ENCODE results near the gene PDE4DIP. TPM values are rescaled to one million over a fixed set of nuclear protein-coding genes. Genes with fewer than 3 reads are reported as not detected.
"Not testable (repeated sequence)": the region's sequence is repeated elsewhere in the genome, so short reads cannot be mapped to it uniquely, and the experiment has no call there.

Gene PDE4DIP
- total RNA-seq, 1 donor from 2014 or later, result 136 TPM

DNA sequence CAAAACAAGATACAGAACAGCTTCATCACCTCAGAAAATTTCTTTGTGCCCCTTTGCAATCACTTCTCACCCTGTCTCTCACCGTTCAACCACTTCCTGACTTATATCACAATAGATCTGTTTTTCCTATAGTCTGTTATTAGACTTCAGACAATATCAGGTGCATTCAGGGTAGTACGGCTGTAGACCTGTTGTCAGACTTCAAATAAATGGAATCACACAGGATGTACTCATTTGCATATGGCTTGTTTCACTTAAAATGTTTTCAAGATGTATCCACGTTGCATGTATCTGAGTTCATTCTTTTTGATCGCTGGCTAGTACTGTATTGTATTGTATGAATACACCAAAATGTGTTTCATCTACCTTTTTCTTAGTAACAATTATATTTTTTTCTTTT is 104.5 kb downstream of the PDE4DIP start:
- H3K36me3 Mint-ChIP-seq (ENCODE audit: low read depth); H3K4me3 Mint-ChIP-seq (ENCODE audit: unreplicated experiment); DNase-seq (ENCODE audit: low spot score); H3K27me3 Mint-ChIP-seq (ENCODE audit: low read depth); H3K9me3 Mint-ChIP-seq (ENCODE audit: low read depth); H3K27ac Mint-ChIP-seq (ENCODE audit: unreplicated experiment): not testable (repeated sequence)
- peaks cover 11% of the 10 kb centered on the region for H3K4me1 Mint-ChIP-seq (ENCODE audit: low read depth)

DNA sequence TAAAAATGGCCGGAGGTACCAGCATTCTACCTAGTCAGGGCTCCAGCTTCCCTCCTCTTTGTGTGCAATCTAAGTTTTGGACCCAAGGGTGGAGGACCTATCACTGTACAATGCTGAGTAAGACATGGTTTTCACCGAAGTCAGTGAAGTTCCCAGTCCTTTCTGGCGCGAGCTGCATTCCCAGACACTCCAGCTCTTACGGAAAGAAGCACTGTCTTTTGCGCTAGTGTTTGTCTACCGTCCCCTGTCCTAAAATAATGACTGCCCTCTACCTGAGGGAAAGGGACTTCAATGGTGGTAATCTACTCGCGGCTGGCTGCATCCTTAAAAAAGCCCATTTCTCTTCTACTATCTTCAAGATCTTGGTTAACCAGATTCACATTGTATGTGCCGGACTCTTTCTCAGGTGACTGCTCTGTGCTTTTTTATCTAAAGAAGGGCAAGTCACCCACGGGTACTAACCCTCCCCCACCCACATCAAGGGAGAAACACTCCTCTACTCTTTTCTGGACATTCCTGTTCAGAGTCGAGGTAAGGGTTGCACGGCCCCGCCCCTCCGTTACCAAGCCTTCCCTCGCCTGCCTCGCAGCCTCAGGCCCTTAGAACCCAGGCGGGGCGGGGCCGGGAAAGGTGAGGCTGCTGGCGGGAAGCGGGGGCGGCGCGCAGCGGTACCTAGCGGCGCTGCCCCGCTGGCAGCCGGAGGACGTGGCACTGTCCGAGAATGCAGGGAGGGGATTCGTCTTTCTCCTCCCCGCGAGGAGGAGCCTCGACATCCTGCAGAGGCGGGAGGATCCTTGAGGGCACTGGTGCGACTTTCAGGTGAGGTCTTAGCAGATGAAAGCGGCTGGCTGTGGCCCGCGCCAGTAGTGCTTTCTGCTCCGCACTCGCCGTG is 107.4 kb downstream of the PDE4DIP start:
- not testable (repeated sequence) for H3K36me3 Mint-ChIP-seq (ENCODE audit: low read depth); H3K9me3 Mint-ChIP-seq (ENCODE audit: low read depth); H3K27me3 Mint-ChIP-seq (ENCODE audit: low read depth)
- peak; percentile 59 for DNase-seq (ENCODE audit: low spot score)
- Mint-ChIP-seq H3K27ac (ENCODE audit: unreplicated experiment) (peak overlapping the region; percentile 99), H3K4me1 (ENCODE audit: low read depth) (peaks cover 15% of the 10 kb centered on the region), H3K4me3 (ENCODE audit: unreplicated experiment) (peak overlapping the region; percentile 92)
- TF ChIP-seq, protein P1, sequence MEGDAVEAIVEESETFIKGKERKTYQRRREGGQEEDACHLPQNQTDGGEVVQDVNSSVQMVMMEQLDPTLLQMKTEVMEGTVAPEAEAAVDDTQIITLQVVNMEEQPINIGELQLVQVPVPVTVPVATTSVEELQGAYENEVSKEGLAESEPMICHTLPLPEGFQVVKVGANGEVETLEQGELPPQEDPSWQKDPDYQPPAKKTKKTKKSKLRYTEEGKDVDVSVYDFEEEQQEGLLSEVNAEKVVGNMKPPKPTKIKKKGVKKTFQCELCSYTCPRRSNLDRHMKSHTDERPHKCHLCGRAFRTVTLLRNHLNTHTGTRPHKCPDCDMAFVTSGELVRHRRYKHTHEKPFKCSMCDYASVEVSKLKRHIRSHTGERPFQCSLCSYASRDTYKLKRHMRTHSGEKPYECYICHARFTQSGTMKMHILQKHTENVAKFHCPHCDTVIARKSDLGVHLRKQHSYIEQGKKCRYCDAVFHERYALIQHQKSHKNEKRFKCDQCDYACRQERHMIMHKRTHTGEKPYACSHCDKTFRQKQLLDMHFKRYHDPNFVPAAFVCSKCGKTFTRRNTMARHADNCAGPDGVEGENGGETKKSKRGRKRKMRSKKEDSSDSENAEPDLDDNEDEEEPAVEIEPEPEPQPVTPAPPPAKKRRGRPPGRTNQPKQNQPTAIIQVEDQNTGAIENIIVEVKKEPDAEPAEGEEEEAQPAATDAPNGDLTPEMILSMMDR (IDR thresholded peaks at IDR 0.05), result peak; percentile 45

DNA sequence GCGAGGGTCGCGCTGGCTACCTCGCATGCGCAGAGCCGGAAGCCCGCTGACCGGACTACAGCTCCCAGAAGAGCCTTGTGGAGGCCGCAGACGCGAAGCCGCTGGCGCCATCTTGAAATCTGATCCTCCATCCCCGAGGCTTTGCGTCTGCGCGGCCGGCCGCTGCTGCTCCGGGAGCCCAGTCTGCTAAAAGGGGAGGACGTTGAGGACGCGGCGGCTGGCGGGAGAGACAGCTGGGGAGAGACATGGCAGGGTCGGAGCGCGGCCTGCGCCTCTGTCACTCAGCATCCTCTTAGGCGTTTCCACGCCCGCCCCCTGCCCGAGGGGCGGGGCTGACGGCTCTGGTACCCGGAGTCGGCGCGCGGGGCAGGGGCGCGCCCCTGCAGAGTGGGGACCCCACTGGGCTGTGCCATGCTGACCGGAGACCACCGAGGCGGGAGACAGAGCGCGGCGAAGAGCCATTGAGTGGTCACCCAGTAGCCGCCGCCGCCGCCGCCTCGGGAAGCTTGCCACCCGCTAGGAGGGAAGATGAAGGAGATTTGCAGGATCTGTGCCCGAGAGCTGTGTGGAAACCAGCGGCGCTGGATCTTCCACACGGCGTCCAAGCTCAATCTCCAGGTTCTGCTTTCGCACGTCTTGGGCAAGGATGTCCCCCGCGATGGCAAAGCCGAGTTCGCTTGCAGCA is 108.2 kb downstream of the PDE4DIP start:
- peak; percentile 81 for DNase-seq (ENCODE audit: low spot score)
- Mint-ChIP-seq H3K27ac (ENCODE audit: unreplicated experiment) (peak overlapping the region; percentile 99), H3K4me1 (ENCODE audit: low read depth) (peaks cover 15% of the 10 kb centered on the region), H3K4me3 (ENCODE audit: unreplicated experiment) (peak overlapping the region; percentile 92)
- not testable (repeated sequence) for H3K36me3 Mint-ChIP-seq (ENCODE audit: low read depth); H3K27me3 Mint-ChIP-seq (ENCODE audit: low read depth); H3K9me3 Mint-ChIP-seq (ENCODE audit: low read depth)

DNA sequence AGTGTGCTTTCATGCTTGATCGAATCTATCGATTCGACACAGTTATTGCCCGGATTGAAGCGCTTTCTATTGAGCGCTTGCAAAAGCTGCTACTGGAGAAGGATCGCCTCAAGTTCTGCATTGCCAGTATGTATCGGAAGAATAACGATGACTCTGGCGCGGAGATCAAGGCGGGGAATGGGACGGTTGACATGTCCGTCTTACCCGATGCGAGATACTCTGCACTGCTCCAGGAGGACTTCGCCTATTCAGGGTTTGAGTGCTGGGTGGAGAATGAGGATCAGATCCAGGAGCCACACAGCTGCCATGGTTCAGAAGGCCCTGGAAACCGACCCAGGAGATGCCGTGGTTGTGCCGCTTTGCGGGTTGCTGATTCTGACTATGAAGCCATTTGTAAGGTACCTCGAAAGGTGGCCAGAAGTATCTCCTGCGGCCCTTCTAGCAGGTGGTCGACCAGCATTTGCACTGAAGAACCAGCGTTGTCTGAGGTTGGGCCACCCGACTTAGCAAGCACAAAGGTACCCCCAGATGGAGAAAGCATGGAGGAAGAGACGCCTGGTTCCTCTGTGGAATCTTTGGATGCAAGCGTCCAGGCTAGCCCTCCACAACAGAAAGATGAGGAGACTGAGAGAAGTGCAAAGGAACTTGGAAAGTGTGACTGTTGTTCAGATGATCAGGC is 108.8 kb downstream of the PDE4DIP start:
- not testable (repeated sequence) for H3K9me3 Mint-ChIP-seq (ENCODE audit: low read depth); H3K27me3 Mint-ChIP-seq (ENCODE audit: low read depth); H3K36me3 Mint-ChIP-seq (ENCODE audit: low read depth)
- Mint-ChIP-seq H3K4me3 (ENCODE audit: unreplicated experiment) (peak overlapping the region; percentile 76), H3K4me1 (ENCODE audit: low read depth) (peaks cover 15% of the 10 kb centered on the region), H3K27ac (ENCODE audit: unreplicated experiment) (peak overlapping the region; percentile 63)
- DNase-seq (ENCODE audit: low spot score), result peak; percentile 38

DNA sequence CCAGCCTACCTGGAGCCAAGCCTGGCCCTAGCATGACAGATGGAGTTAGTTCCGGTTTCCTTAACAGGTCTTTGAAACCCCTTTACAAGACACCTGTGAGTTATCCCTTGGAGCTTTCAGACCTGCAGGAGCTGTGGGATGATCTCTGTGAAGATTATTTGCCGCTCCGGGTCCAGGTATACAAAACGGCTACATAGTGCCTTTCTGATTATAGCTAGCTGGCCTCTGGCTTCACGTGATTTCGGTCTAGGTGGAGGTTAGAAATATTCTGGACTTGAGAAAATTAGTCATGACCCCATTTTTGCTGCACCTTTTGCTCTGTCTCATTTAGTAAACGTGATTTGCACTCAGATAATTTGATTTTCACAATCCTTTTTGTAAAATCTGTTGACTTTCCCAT is 109.5 kb downstream of the PDE4DIP start:
- H3K36me3 Mint-ChIP-seq (ENCODE audit: low read depth); H3K27ac Mint-ChIP-seq (ENCODE audit: unreplicated experiment); H3K9me3 Mint-ChIP-seq (ENCODE audit: low read depth); H3K27me3 Mint-ChIP-seq (ENCODE audit: low read depth); DNase-seq (ENCODE audit: low spot score): not testable (repeated sequence)
- peak overlapping the region; percentile 64 for H3K4me3 Mint-ChIP-seq (ENCODE audit: unreplicated experiment)
- H3K4me1 Mint-ChIP-seq (ENCODE audit: low read depth), result peaks cover 15% of the 10 kb centered on the region

DNA sequence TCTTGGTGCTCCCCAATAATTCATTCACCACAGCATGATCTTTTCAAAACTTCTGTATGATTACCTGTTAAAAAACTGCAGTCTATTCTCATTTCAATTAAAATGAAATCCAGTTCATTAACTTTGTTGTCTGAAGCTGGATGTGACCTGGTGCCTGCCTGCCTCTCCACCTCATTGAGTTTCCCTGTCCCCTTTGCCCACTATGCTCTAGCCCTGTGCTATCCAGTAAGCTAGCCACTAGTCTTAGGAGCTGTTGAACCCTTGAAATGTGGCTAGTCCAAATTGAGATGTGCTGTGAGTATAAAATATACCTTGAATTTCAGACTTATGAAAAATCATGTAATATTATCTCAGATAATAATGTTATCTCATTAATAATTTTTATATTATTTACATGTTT is 114.1 kb downstream of the PDE4DIP start:
- H3K9me3 Mint-ChIP-seq (ENCODE audit: low read depth); H3K4me1 Mint-ChIP-seq (ENCODE audit: low read depth); H3K4me3 Mint-ChIP-seq (ENCODE audit: unreplicated experiment); H3K27ac Mint-ChIP-seq (ENCODE audit: unreplicated experiment); DNase-seq (ENCODE audit: low spot score); H3K27me3 Mint-ChIP-seq (ENCODE audit: low read depth); H3K36me3 Mint-ChIP-seq (ENCODE audit: low read depth): not testable (repeated sequence)

DNA sequence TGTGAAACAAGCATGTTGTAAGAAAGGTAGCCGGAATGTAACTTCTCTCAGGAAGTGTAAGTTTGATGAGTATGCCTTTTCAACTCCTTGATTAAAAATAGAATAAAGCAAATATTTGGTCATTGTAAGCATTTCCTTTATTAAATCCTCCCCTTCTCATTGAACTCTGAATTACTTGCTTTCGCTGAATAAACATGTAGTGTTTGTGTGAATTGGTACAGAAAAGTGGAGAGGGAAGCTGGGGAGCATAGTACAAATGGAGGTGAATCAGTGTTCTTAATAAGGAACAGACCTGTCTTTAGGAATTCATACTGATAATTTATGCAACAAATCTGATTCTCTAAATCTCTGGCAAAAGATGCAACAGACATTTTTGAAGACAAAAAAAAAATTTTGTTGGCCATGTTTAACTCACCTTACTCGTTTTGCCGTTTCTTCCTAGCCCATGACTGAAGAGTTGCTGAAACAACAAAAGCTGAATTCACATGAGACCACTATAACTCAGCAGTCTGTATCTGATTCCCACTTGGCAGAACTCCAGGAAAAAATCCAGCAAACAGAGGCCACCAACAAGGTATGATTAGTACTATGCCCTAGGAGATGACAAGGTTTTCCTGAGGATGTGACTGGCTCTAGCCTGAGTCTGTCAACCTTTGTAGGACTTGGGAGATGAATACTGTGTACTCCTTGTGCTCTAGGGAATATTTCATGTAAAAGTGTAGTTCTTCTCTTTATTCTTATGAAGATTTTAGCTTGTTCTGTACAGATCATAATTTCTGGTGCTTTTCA is 116.2 kb downstream of the PDE4DIP start:
- not testable (repeated sequence) for H3K27ac Mint-ChIP-seq (ENCODE audit: unreplicated experiment); H3K9me3 Mint-ChIP-seq (ENCODE audit: low read depth)

DNA sequence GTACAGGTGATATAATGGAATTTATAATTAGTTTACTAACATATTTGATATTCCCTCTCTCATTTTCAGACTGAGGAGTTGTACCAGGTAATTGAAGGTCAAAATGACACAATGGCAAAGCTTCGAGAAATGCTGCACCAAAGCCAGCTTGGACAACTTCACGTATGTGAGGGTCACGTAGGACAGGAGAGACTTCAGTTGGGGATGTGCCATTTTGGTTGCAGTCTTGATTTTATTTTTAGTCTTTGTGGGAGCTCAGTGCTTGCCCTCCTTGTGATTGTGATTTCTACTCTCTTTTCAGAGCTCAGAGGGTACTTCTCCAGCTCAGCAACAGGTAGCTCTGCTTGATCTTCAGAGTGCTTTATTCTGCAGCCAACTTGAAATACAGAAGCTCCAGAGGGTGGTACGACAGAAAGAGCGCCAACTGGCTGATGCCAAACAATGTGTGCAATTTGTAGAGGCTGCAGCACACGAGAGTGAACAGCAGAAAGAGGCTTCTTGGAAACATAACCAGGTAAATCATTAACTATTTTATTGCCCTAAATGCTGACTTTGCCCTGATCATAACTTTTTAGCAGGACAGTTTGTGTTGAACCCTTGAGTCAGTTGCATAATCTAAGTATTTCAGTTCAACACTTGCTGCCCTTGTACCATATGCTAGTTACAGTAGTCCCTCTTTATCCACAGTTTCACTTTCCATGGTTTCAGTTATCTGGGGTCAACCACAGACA is 118.1 kb downstream of the PDE4DIP start:
- not testable (repeated sequence) for H3K36me3 Mint-ChIP-seq (ENCODE audit: low read depth); DNase-seq (ENCODE audit: low spot score); H3K27me3 Mint-ChIP-seq (ENCODE audit: low read depth); H3K27ac Mint-ChIP-seq (ENCODE audit: unreplicated experiment); H3K4me3 Mint-ChIP-seq (ENCODE audit: unreplicated experiment); H3K9me3 Mint-ChIP-seq (ENCODE audit: low read depth); H3K4me1 Mint-ChIP-seq (ENCODE audit: low read depth)

More for the DNA sequence above, 116.2 kb downstream of the PDE4DIP start:
- not testable (repeated sequence) for DNase-seq (ENCODE audit: low spot score); H3K27me3 Mint-ChIP-seq (ENCODE audit: low read depth); H3K4me3 Mint-ChIP-seq (ENCODE audit: unreplicated experiment); H3K36me3 Mint-ChIP-seq (ENCODE audit: low read depth); H3K4me1 Mint-ChIP-seq (ENCODE audit: low read depth)
